Stimulated activated CD8-positive, alpha-beta memory T cell treated with anti-CD3 and anti-CD28 coated beads, Interleukin-12 subunit alpha, Interleukin-12 subunit beta, amount 100 ng/mL, for 4 hours (primary cell): ENCODE data around the gene CACNG8.

ENCODE experiments used
- DNase-seq: peaks from one replicate; pipeline ENCODE4 v3.0.0-alpha.2; 2020; ENCODE audit warnings: low read depth

The CACNG8 gene

GRCh38 chr19:53992211-53992610, 29.5 kb downstream of the CACNG8 start:
- no peak for DNase-seq

- DNase-seq, result no peak
These were observed 30.1 kb downstream of the CACNG8 start for GRCh38 chr19:53992815-53993214.

DNA sequence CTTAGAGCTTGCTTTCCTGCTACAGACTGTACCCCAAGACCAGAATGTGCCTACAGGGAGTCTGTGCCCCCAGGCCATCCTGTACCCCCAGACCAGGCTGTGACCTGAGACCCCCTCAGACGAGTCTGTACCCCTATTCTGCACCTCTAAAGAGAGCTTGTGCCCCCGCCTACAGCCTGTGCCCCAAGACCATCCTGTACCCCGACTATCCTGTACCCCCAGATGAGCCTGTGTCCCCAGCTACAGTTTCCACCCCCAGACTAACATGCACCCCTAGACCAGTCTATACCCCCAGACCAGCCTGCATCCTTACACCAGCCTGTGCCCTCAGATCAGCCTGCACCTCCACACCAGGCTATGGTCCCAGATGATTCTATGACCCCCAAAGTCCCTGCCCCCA, 30.7 kb downstream of the CACNG8 start:
- DNase-seq, result no peak

DNA sequence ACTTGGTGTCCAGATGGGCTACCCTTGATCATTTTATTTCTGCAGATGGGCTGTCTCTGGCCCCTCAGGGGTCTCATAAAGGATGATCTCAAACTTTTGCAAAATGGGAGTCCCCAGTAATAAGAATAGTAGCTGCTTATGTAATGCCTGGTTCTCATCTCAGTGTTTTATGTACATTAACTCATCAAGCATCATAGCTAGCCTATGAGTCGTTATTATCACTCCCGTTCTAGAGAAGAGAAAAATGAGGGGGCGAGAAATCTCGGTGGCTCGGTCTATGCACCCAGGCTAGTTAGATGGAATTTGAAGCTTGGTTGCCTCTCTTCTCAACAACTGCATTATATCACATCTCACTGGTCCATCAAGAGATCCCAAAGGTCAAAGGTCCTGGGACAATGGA, 32.1 kb downstream of the CACNG8 start:
- DNase-seq, result no peak

- DNase-seq, result no peak
These were observed 35.5 kb downstream of the CACNG8 start for GRCh38 chr19:53998223-53998622.

DNA sequence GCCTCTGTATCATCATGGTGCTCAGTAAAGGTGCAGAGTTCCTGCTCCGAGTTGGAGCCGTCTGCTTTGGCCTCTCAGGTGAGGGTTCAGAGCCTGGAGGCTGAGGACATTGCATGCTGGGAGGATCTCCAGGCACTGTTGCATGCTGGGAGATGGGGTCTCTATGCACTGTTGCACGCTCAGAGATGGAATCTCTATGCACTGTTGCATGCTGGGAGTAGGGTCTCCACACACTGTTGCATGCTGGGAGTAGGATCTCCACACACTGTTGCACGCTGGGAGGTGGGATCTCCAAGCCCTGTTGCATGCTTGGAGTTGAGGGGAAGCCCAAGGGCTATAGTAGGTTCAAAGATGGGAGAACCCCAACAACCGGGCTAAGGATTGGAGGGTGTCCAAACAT, 37.0 kb downstream of the CACNG8 start:
- no peak for DNase-seq

- no peak for DNase-seq
These were observed 38.8 kb downstream of the CACNG8 start for GRCh38 chr19:54001496-54001895.

GRCh38 chr19:54002495-54003315, 40.0 kb downstream of the CACNG8 start:
- no peak for DNase-seq

- no peak for DNase-seq
These were observed 46.7 kb downstream of the CACNG8 start for GRCh38 chr19:54009440-54009839.

- DNase-seq, result no peak
These were observed 47.7 kb downstream of the CACNG8 start for GRCh38 chr19:54010474-54010873.

DNA sequence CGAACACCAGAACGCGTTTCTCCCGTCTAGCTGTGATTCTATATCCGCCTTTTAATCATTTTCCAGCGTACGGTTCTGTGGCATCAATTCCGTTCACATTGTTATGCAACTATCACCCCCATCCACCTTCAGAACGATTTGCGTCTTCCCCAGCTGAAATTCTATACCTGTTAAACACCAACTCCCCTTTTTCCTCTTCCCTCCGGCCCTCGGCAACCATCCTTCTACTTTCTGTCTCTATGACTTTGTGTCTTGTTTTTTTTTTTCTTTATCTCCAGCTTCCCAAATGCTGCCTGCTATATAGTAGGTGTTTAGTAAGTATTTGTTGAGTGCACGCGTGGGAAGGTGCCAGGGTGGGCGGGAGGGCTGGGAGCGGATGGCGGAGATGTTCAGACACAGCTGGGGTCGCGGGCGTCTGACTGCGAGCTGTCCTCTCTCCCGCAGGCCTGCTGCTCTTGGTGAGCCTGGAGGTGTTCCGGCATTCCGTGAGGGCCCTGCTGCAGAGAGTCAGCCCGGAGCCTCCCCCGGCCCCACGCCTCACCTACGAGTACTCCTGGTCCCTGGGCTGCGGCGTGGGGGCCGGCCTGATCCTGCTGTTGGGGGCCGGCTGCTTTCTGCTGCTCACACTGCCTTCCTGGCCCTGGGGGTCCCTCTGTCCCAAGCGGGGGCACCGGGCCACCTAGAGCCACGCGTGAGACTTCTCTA, 48.9 kb downstream of the CACNG8 start:
- DNase-seq, result no peak

DNA sequence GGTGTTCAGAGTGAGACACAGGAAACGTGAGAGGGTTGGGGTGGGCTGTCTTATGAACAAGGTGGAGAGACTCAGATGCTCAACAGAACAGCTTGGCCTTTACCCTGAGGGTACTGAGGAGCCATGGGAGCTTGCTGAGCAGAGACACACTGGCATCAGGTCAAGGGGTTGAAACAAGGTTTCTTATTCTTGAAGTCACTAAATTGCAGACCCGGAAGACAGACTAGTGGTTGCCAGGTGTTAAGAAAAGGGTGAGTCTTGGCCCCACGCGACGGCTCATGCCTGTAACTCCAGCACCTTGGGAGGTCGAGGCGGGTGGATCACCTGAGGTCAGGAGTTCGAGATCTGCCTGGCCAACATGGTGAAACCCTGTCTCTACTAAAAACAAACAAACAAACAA, 51.1 kb downstream of the CACNG8 start:
- DNase-seq, result no peak

- no peak for DNase-seq
These were observed 52.3 kb downstream of the CACNG8 start for GRCh38 chr19:54014920-54015560.

DNA sequence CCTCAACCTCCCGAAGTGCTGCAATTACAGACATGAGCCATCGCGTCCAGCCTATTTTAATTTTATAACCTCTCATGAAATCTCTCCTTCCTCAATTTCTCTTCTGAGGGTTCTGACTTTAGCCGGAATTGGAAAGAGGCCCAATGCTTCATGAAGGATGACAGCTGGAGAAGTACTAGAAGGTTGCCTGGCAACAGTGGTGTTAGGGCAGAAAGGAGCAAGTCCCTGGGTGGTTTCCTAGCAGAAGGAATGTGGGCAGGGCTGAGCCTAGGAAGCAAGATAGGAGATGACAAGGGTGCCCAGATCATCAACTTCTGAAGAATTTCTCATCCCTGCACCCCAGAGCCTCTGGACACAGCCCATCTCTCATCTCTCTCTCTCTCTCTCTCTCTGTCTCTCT, 54.5 kb downstream of the CACNG8 start:
- DNase-seq, result no peak

DNA sequence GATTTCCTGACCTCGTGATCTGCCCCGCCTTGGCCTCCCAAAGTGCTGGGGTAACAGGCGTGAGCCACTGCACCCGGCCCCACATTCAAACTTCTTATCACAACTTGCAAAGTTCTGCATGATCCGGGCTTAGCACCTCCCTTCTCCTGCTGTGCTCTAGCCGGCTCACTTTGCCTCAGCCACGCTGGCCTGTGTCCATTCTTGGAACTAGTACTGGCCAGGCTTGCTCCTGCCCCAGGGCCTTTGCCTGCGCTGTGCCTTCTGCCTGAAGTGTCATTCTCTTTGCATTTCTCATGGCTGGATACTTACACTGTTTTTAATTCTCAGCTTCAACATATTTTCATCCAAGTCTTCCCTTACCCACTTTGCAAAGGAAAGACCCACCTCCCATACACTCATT, 58.6 kb downstream of the CACNG8 start:
- no peak for DNase-seq

- no peak for DNase-seq
These were observed 59.2 kb downstream of the CACNG8 start for GRCh38 chr19:54021932-54022331.

- no peak for DNase-seq
These were observed 60.5 kb downstream of the CACNG8 start for GRCh38 chr19:54023191-54023590.

- DNase-seq, result no peak
These were observed 61.9 kb downstream of the CACNG8 start for GRCh38 chr19:54024660-54025059.

- no peak for DNase-seq
These were observed 63.9 kb downstream of the CACNG8 start for GRCh38 chr19:54026656-54027055.

DNA sequence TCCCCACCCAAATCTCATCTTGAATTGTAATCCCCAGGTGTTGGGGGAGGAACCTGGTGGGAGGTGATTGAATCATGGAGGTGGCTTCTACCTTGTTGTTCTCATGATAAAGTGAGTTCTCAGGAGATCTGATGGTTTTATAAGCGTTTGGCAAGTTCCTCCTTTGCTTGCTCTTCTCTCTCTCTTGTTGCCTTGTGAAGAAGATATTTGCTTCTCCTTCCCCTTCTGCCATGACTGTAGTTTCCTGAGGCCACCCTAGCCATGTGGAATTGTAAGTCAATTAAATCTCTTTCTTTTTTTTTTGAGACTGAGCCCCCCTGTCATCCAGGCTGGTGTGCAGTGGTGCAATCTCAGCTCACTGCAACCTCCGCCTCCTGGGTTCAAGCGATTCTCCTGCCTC, 66.6 kb downstream of the CACNG8 start:
- no peak for DNase-seq

DNA sequence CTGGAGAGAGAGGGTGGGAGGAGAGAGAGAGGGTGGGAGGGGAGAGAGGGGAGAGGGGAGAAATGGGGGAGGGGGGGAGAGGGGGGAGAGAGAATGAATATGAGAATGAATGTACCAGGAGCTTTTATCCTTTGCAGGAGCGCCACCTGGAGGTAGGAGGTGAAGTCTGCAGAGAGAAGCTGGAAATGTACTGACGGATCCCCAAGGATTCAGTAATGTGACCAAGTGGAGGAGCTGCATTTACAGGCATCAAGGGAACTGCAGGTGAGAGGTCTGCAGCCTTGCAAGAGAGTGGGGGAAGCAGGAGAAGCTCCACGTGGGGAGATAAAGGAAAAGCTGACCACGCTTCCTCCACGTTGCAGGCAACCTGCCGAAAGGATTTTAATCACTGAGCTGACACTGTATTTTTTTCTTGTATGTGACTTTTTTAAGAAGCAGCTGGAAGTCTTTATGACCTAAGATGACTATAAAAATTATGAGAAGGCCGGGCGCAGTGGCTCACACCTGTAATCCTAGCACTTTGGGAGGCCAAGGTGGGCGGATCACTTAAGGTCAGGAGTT, 67.3 kb downstream of the CACNG8 start:
- no peak for DNase-seq

DNA sequence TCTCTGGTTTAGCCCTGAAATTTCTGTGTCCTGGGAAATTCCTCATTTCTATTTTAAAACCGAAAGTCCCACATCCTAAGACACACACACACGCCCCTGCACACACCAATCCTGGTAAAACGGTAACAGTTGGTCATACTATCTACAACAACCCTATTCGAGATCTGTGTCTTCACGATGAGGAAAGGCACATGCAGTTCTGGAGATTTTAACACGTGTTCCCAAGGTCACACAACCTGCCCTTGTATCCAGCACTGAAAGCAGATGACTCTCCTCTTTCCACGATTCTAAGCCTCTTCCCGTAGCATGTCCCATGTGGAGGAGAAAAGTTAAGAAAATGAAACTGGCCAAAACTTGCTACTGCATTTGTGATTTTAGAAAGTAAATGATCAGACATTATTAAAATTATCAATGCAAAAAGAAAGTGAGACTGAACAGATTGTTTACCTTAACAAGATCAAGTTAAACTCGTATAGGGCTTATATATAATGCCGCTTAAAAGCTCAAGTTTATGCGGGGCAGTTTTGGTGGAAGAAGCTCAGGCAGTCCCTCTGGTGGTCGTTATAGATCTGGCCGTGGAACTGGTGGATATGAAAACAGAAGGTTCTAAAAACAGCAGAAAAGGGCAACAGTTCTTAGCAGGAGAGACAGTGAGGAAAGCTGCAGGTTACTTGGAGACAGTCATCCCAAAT, 68.3 kb downstream of the CACNG8 start:
- DNase-seq, result no peak
